Measurements from ENCODE around the gene POU4F2.
"Not testable (repeated sequence)": the region's sequence is repeated elsewhere in the genome, so short reads cannot be mapped to it uniquely, and the experiment has no call there.

The POU4F2 gene

GRCh38 chr4:146654687-146655520, 16.2 kb downstream of the POU4F2 start:
- in situ Hi-C loops (cut with HindIII; ENCODE audit: low sequenced_read_pairs), result no loop called here

DNA sequence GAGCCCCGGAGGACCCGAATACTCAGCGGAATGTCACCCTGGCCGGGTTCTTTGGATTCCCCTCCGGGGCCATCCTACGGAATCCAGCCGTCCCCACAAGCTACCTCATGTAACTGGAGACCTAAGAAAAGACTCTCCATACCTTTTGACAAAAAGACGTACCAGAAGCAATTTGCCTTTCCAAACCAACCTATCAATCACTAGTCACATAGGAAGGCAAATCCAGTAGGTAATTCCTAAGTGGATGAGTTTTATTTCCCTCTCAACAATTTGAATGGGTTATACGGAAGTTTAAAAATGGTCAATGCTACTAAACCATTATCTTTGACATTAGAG, 16.8 kb downstream of the POU4F2 start:
- in situ Hi-C loops (cut with HindIII; ENCODE audit: low sequenced_read_pairs), result no loop called here

DNA sequence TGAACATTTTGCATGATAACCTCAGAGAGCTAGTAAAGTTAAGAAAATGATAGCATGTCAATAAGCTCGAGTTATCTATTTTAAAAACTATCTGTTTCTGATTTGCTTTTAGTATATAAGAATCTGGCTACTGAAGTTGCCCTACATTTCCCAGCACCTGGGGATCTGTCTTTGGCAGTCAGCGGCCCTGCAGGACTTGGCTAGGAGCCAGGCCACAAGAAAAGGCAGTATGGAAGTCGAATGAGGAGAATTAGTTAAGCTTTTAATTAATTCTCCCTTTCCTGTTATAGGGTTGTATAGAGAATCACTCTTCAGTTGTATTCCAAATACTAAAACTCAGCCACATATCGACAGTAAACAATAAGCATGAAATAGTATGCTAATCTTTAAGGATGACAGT, 22.7 kb downstream of the POU4F2 start:
- in situ Hi-C loops (cut with HindIII; ENCODE audit: low sequenced_read_pairs), result no loop called here

- in situ Hi-C loops (cut with HindIII; ENCODE audit: low sequenced_read_pairs), result not testable (repeated sequence)
Measured at GRCh38 chr4:146663968-146664311, 25.2 kb downstream of the POU4F2 start.

DNA sequence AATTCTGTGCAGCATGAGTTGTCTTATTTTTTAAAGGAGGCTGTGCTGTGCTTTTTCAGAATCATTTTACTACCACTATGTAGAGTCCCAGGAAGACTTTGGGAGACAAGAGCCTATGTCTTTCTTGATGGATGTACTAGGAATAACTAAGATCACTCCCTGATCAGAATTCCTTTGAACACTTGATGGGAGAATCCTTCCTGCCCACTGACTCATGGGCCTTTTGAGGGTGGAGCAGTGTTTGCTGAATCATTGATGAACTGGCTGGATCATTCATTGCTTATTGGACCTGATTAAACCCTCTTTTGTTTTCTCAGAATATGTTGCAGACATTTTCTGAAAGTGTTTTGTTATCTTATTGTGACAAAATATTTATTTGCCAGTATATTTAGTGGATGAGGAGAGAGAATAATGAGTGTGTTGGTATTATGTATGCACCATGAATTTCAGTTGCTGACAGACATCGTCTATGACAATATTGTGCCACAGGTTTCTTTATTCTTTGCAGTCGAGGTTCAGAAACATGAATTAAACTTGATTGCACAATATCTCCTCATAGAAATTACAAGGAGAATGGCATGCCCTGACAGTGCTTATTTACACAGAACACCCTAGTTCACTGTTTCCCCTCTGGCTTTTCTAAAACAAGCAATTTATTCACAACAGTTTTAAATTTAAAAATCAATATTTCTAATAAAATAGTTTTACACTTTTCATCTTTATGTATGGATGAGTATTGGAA, 36.3 kb downstream of the POU4F2 start:
- in situ Hi-C loops (cut with HindIII; ENCODE audit: low sequenced_read_pairs), result loop anchor here (5.0 kb wide), 1 partner anchor 58 kb away; no protein-coding TSS in a partner anchor
